K562 (cell line): ENCODE measurements around the gene PRR30. TPM values are rescaled to one million over a fixed set of nuclear protein-coding genes. Genes with fewer than 3 reads are reported as not detected.

ENCODE experiments used
- ATAC-seq: fragments of 200-7000 bp; cut with Tn5 transposase; 3 replicates; pipeline ENCODE4 v1.9.1; 2020; ENCODE audit warnings: moderate library complexity
- BruUV-seq: library from RNA; stranded (reverse); fragments of 400-500 nt; replicated peaks from 2 replicates; lab custom pipeline; 2021; lab: Mats Ljungman, UMichigan
- CTCF ChIA-PET: fragments of 300-600 bp; formaldehyde crosslinking; extraction: SDS; loops from one replicate; lab custom pipeline; 2021; ENCODE audit warnings: low intra/inter-chr PET ratio; lab: Yijun Ruan, JAX
- POLR2A ChIA-PET: fragments of 300-600, 350-650 bp; sonication (Branson Sonifier 250); formaldehyde crosslinking; extraction: SDS; loops from one replicate; lab custom pipeline; 2021; ENCODE audit warnings: antibody characterized with exemption, inconsistent platforms; lab: Yijun Ruan, JAX
- DNase-seq, 4 experiments: peaks; one replicate each; pipeline versions ENCODE4 v3.0.0 to v3.0.0-alpha.2; 2011 to 2018; ENCODE audit warnings: low spot score in 3 of 4, mixed read lengths in 3 of 4; ENCODE audit errors: extremely low read depth in 1 of 4
- FAIRE-seq: peaks from 2 replicates; lab custom pipeline; 2011; peaks lifted over from hg19 to GRCh38; lab: Jason Lieb, UNC
- H2AFZ ChIP-seq: 2 replicates; pipeline ENCODE4 v1.6.0; 2011; ENCODE audit warnings: low read depth, low read length, control low read depth, inconsistent platforms
- H3K27ac ChIP-seq: fragments of 200-600 bp; 3 replicates; pipeline ENCODE4 v1.8.0; 2011; ENCODE audit warnings: low read depth, mild to moderate bottlenecking, control low read depth, inconsistent platforms, low read length, moderate library complexity, mixed read lengths; ENCODE audit errors: extremely low read depth
- H3K27me3 ChIP-seq, 2 experiments: fragments of 300-600 bp in 1 of 2; 2 replicates in 1 of 2; 3 replicates in 1 of 2; pipeline versions ENCODE4 v1.6.0 to v1.8.0; 2011; ENCODE audit warnings: inconsistent platforms in 2 of 2, low read length in 2 of 2, mild to moderate bottlenecking in 1 of 2, mixed read lengths in 1 of 2, moderate library complexity in 1 of 2; ENCODE audit not compliant: control insufficient read depth in 2 of 2, insufficient read depth in 2 of 2
- H3K36me3 ChIP-seq: fragments of 300-600 bp; 3 replicates; pipeline ENCODE4 v1.8.0; 2011; ENCODE audit warnings: mild to moderate bottlenecking, low read length, inconsistent platforms; ENCODE audit not compliant: control insufficient read depth, insufficient read depth
- H3K4me1 ChIP-seq, 2 experiments: fragments of 200-600 bp in 1 of 2; replicated peaks in 1 of 2; 2 replicates in 1 of 2; 3 replicates in 1 of 2; pipeline versions ENCODE4 v1.5.1 to v1.8.0; 2011; ENCODE audit warnings: inconsistent platforms in 2 of 2, low read length in 2 of 2, mild to moderate bottlenecking in 1 of 2, mixed read lengths in 1 of 2, moderate library complexity in 1 of 2; ENCODE audit not compliant: control insufficient read depth in 2 of 2, insufficient read depth in 2 of 2
- H3K4me2 ChIP-seq: 2 replicates; pipeline ENCODE4 v1.6.1; 2011; ENCODE audit warnings: low read length, control low read depth, inconsistent platforms, mixed read lengths; ENCODE audit not compliant: insufficient read depth
- H3K4me3 ChIP-seq: fragments of 200-600 bp; sonication (generic), shearing (Covaris generic); 2 replicates; pipeline ENCODE4 v1.5.1; 2016; ENCODE audit warnings: control low read depth, inconsistent platforms
- H3K79me2 ChIP-seq: fragments of 200-600 bp; 3 replicates; pipeline ENCODE4 v1.8.0; 2011; ENCODE audit warnings: low read length, inconsistent platforms; ENCODE audit not compliant: control insufficient read depth, insufficient read depth
- H3K9ac ChIP-seq, 2 experiments: 2 replicates each; pipeline versions ENCODE4 v1.6.0 to v1.6.1; 2011; ENCODE audit warnings: low read depth in 2 of 2, low read length in 2 of 2, control low read depth in 1 of 2, inconsistent platforms in 1 of 2, mild to moderate bottlenecking in 1 of 2, mixed read lengths in 1 of 2; ENCODE audit not compliant: insufficient read depth in 1 of 2
- H3K9me1 ChIP-seq: one replicate; pipeline ENCODE4 v1.6.0; 2011; ENCODE audit warnings: inconsistent platforms, mild to moderate bottlenecking, low read length, moderate library complexity; ENCODE audit not compliant: control insufficient read depth, insufficient read depth
- H3K9me3 ChIP-seq: replicated peaks from 2 replicates; pipeline ENCODE4 v1.5.1; 2011; ENCODE audit warnings: low read depth, low read length, inconsistent platforms; ENCODE audit not compliant: control insufficient read depth, insufficient read depth
- H4K20me1 ChIP-seq: replicated peaks from 2 replicates; pipeline ENCODE4 v1.6.1; 2011; ENCODE audit warnings: low read length, inconsistent platforms, mixed read lengths; ENCODE audit not compliant: control insufficient read depth, insufficient read depth
- FOXK1 ChIP-seq: sonication (generic); formaldehyde crosslinking; IDR thresholded peaks from 2 replicates; pipeline ENCODE4 v1.8.0; 2022; ENCODE audit warnings: missing genetic modification reagents, mild to moderate bottlenecking, borderline replicate concordance
- GTF2F1 ChIP-seq: IDR thresholded peaks from 2 replicates; pipeline ENCODE4 v1.6.1; 2011; ENCODE audit warnings: low read depth, low read length, improper control_type of control experiment
- KAT7 ChIP-seq: sonication (generic); formaldehyde crosslinking; IDR thresholded peaks from 2 replicates; pipeline ENCODE4 v1.8.0; 2022; ENCODE audit warnings: missing genetic modification reagents, mild to moderate bottlenecking, borderline replicate concordance
- WGBS: fragments of 100-300 bp; shearing (Covaris generic); methylation state at CpG from one replicate; pipeline ENCODE4 v1.1.6; 2016; ENCODE audit warnings: low coverage, mixed read lengths; ENCODE audit not compliant: insufficient coverage; ENCODE audit errors: missing lambda C conversion rate; 5-methylcytosine and 5-hydroxymethylcytosine counted together
- in situ Hi-C: fragments of 300-500 bp; cut with MboI; formaldehyde crosslinking; loops from 4 replicates; pipeline ENCODE4 v1.15.0; 2018; ENCODE audit warnings: inconsistent platforms, mixed read lengths
- intact Hi-C: fragments of 100-400 bp; cut with micrococcal nuclease; formaldehyde crosslinking; loops from 2 replicates; pipeline ENCODE4 v1.14.2; 2022
- polyA plus RNA-seq, 8 experiments: library from polyadenylated mRNA; depleted of rRNA in 4 of 8; stranded (reverse) in 5 of 8; unstranded in 3 of 8; fragments of >200 nt; fragmentation: Nextera tagmentation in 2 of 8; fragmentation: Illumina TruSeq in 1 of 8; extraction: Ambion mirVana in 2 of 8; extraction: Trizol in 1 of 8; gene quantifications; 2 replicates each; pipeline versions ENCODE4 v1.2.1 to v1.2.3, GENCODE V29; 2011 to 2014; ENCODE audit warnings: inconsistent platforms in 1 of 8, missing spikeins in 1 of 8
- total RNA-seq, 7 experiments: library from RNA; depleted of rRNA in 6 of 7; stranded (reverse); fragments of >200 nt in 6 of 7; fragmentation: Illumina TruSeq in 2 of 7; extraction: Trizol in 2 of 7; gene quantifications; 2 replicates each; pipeline versions ENCODE4 v1.2.1 to v1.2.3, GENCODE V29; 2011 to 2021; ENCODE audit warnings: low replicate concordance in 1 of 7
- TF ChIP-seq, protein P1 (sequence below): fragments of 450-650 bp; IDR thresholded peaks from 2 replicates; pipeline ENCODE4 v1.7.0; 2016; ENCODE audit warnings: borderline replicate concordance
- TF ChIP-seq, protein P2 (sequence below): fragments of 200-800 bp; sonication (Bioruptor generic); IDR thresholded peaks from 2 replicates; pipeline ENCODE4 v1.6.1; 2016; ENCODE audit warnings: missing genetic modification characterization, missing compliant biosample characterization
- TF ChIP-seq, protein P3 (sequence below): sonication (generic); formaldehyde crosslinking; IDR thresholded peaks from 2 replicates; pipeline ENCODE4 v1.8.0; 2022; ENCODE audit warnings: mild to moderate bottlenecking, missing genetic modification reagents

PRR30 gene
- total and polyA plus RNA-seq, 9 of the 15 experiments (the other 6 are each of a cell fraction or from before 2014, with no cell fraction given): not detected

DNA sequence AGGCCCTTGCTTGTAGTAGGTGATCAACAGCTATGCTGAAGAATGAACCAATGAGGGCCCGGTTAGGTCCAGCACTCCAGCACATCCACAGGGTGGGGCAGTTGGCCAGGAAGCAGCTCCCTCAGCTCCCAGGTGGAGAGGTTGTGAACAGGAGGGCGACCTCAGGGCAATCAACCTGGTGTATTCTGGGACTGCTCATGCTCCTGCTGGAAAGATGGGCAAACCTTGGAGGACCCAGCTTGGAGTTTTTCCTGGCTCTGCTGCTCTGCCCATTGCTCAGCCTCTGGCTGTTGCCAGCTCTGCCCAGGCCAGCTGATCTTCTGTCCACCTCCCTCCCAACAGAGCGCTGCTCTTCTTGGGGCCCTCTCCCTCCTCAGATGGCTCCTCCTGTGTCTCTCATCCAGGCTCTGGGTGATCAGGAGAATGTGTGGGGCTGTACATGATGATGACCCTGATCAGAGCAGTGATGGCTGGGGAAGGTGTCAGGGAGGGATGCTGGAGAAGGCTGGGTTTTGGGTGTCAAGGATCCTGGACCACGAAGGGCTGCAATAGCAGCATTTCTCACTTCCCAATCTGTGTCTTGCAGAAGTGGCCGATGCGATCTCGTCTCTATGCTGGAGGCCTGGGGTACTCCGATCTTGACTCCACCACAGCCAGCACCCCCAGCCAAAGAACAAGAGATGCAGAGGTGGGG lies 13.0 kb upstream of the PRR30 start (continued):
- TF ChIP-seq, protein P1, sequence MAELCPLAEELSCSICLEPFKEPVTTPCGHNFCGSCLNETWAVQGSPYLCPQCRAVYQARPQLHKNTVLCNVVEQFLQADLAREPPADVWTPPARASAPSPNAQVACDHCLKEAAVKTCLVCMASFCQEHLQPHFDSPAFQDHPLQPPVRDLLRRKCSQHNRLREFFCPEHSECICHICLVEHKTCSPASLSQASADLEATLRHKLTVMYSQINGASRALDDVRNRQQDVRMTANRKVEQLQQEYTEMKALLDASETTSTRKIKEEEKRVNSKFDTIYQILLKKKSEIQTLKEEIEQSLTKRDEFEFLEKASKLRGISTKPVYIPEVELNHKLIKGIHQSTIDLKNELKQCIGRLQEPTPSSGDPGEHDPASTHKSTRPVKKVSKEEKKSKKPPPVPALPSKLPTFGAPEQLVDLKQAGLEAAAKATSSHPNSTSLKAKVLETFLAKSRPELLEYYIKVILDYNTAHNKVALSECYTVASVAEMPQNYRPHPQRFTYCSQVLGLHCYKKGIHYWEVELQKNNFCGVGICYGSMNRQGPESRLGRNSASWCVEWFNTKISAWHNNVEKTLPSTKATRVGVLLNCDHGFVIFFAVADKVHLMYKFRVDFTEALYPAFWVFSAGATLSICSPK: no peak

DNA sequence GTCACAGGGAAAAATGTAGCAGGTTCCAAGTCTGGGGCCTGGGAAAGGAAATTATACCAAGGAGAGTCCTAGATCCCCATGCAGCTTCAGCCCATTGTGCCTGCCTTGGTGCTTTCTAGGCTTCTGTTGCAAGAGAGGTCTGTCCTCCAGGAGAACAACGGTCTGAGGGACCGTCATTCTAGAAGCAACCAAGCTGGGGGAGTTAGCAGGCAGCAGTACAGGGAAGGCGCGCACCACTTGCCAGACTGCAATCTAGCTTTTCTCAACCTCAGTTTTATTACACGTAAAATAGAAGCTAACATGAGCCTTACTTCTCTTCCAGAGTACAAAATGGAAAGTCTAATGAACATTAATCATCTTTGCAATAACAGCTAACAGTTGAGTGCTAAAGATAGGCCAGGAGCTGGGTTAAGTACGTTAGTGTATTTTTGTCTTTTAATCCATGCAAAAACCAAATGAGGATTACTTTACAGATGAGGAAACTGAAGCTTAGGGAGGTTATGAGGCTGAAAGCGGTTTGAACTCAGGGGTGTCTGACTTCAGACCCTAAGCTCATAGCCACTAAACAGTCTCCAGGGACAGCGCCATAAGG lies 11.5 kb upstream of the PRR30 start:
- peak overlapping the region in 1 of 2 experiments; percentile 40; a peak in 1 of 4 replicates for H3K9ac ChIP-seq
- H3K79me2 ChIP-seq: no peaks in the 10 kb centered on the region
- H3K27me3 ChIP-seq: peaks cover 0 to 15% of the 10 kb centered on the region in 2 experiments; a peak in 2 of 5 replicates
- H3K9me1 ChIP-seq: no peaks in the 10 kb centered on the region
- CTCF ChIA-PET: no interaction called here
- no peak overlapping the region for H3K4me3 ChIP-seq
- in situ Hi-C loops (no loop called here), intact Hi-C loops (no loop called here)
- no peaks in the 10 kb centered on the region for H3K9me3 ChIP-seq
- H4K20me1 ChIP-seq: no peaks in the 10 kb centered on the region
- DNase-seq (no peak), FAIRE-seq (no peak), ATAC-seq (no peak)
- no peak overlapping the region for H3K4me2 ChIP-seq
- peaks cover 0 to 15% of the 10 kb centered on the region in 2 experiments; a peak in 2 of 5 replicates for H3K4me1 ChIP-seq
- POLR2A ChIA-PET: interaction anchor here (1.6 kb wide), 1 partner anchor 11 kb away, joined by 5 read pairs; the partner anchor contains the start of gene PRR30
- BruUV-seq: no TSS peak
- H2AFZ ChIP-seq: no peak overlapping the region
- no peaks in the 10 kb centered on the region for H3K36me3 ChIP-seq
- H3K27ac ChIP-seq: no peak overlapping the region
- 39% methylated on average over 8 of the region's 8 CpGs for WGBS
- TF ChIP-seq, protein P2, sequence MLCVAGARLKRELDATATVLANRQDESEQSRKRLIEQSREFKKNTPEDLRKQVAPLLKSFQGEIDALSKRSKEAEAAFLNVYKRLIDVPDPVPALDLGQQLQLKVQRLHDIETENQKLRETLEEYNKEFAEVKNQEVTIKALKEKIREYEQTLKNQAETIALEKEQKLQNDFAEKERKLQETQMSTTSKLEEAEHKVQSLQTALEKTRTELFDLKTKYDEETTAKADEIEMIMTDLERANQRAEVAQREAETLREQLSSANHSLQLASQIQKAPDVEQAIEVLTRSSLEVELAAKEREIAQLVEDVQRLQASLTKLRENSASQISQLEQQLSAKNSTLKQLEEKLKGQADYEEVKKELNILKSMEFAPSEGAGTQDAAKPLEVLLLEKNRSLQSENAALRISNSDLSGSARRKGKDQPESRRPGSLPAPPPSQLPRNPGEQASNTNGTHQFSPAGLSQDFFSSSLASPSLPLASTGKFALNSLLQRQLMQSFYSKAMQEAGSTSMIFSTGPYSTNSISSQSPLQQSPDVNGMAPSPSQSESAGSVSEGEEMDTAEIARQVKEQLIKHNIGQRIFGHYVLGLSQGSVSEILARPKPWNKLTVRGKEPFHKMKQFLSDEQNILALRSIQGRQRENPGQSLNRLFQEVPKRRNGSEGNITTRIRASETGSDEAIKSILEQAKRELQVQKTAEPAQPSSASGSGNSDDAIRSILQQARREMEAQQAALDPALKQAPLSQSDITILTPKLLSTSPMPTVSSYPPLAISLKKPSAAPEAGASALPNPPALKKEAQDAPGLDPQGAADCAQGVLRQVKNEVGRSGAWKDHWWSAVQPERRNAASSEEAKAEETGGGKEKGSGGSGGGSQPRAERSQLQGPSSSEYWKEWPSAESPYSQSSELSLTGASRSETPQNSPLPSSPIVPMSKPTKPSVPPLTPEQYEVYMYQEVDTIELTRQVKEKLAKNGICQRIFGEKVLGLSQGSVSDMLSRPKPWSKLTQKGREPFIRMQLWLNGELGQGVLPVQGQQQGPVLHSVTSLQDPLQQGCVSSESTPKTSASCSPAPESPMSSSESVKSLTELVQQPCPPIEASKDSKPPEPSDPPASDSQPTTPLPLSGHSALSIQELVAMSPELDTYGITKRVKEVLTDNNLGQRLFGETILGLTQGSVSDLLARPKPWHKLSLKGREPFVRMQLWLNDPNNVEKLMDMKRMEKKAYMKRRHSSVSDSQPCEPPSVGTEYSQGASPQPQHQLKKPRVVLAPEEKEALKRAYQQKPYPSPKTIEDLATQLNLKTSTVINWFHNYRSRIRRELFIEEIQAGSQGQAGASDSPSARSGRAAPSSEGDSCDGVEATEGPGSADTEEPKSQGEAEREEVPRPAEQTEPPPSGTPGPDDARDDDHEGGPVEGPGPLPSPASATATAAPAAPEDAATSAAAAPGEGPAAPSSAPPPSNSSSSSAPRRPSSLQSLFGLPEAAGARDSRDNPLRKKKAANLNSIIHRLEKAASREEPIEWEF (CRISPR knock-in tag): no peak
- TF ChIP-seq GTF2F1 (no peak), KAT7 (CRISPR knock-in tag) (no peak), FOXK1 (no peak)
- TF ChIP-seq, protein P3, sequence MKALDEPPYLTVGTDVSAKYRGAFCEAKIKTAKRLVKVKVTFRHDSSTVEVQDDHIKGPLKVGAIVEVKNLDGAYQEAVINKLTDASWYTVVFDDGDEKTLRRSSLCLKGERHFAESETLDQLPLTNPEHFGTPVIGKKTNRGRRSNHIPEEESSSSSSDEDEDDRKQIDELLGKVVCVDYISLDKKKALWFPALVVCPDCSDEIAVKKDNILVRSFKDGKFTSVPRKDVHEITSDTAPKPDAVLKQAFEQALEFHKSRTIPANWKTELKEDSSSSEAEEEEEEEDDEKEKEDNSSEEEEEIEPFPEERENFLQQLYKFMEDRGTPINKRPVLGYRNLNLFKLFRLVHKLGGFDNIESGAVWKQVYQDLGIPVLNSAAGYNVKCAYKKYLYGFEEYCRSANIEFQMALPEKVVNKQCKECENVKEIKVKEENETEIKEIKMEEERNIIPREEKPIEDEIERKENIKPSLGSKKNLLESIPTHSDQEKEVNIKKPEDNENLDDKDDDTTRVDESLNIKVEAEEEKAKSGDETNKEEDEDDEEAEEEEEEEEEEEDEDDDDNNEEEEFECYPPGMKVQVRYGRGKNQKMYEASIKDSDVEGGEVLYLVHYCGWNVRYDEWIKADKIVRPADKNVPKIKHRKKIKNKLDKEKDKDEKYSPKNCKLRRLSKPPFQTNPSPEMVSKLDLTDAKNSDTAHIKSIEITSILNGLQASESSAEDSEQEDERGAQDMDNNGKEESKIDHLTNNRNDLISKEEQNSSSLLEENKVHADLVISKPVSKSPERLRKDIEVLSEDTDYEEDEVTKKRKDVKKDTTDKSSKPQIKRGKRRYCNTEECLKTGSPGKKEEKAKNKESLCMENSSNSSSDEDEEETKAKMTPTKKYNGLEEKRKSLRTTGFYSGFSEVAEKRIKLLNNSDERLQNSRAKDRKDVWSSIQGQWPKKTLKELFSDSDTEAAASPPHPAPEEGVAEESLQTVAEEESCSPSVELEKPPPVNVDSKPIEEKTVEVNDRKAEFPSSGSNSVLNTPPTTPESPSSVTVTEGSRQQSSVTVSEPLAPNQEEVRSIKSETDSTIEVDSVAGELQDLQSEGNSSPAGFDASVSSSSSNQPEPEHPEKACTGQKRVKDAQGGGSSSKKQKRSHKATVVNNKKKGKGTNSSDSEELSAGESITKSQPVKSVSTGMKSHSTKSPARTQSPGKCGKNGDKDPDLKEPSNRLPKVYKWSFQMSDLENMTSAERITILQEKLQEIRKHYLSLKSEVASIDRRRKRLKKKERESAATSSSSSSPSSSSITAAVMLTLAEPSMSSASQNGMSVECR (CRISPR knock-in tag): no peak
